Glutamatergic neuron (in vitro differentiated cells): Measurements from ENCODE around the gene FCER1G. TPM values are rescaled to one million over a fixed set of nuclear protein-coding genes. Genes with fewer than 3 reads are reported as not detected.
A peak's percentile ranks its signal among the peaks of the same experiment; 100 is the strongest.

Experiments used
- DNase-seq: peaks from one replicate; pipeline ENCODE4 v3.0.0; 2022
- H3K27ac Mint-ChIP-seq: one replicate; pipeline ENCODE4 v1.8.0; 2020; ENCODE audit warnings: mild to moderate bottlenecking, mixed read lengths, inconsistent platforms; ENCODE audit not compliant: unreplicated experiment
- H3K27me3 Mint-ChIP-seq: one replicate; pipeline ENCODE4 v1.8.0; 2020; ENCODE audit warnings: mild to moderate bottlenecking, moderate library complexity, mixed read lengths, inconsistent platforms; ENCODE audit not compliant: unreplicated experiment
- H3K36me3 Mint-ChIP-seq: one replicate; pipeline ENCODE4 v1.8.0; 2020; ENCODE audit warnings: mild to moderate bottlenecking, mixed read lengths, inconsistent platforms; ENCODE audit not compliant: unreplicated experiment
- H3K4me1 Mint-ChIP-seq: one replicate; pipeline ENCODE4 v1.8.0; 2020; ENCODE audit warnings: mild to moderate bottlenecking, low read depth, mixed read lengths, inconsistent platforms; ENCODE audit not compliant: unreplicated experiment
- H3K4me3 Mint-ChIP-seq: one replicate; pipeline ENCODE4 v1.8.0; 2020; ENCODE audit warnings: mild to moderate bottlenecking, mixed read lengths, inconsistent platforms; ENCODE audit not compliant: unreplicated experiment
- H3K9me3 Mint-ChIP-seq: one replicate; pipeline ENCODE4 v1.8.0; 2020; ENCODE audit warnings: mild to moderate bottlenecking, moderate library complexity, mixed read lengths, inconsistent platforms; ENCODE audit not compliant: unreplicated experiment
- CTCF ChIP-seq: fragments of 200-600 bp; sonication (generic); IDR thresholded peaks from one replicate; pipeline ENCODE4 v1.5.0; 2021; ENCODE audit not compliant: partially characterized antibody, unreplicated experiment
- total RNA-seq: library from RNA; stranded (reverse); fragmentation: NEBNext Ultra II Directional; extraction: Animal tissue kit (Norgen Biotek cat#: 25700); gene quantifications from one replicate; pipeline ENCODE4 v1.2.1, GENCODE V29; 2021; ENCODE audit not compliant: unreplicated experiment

Gene FCER1G
- total RNA-seq, 1 donor from 2014 or later: 1.3 TPM

GRCh38 chr1:161214369-161214768, 726 bp upstream of the FCER1G start:
- H3K9me3 Mint-ChIP-seq: peaks cover 7% of the 10 kb centered on the region
- no peak for DNase-seq
- TF ChIP-seq CTCF: no peak
- H3K27me3 Mint-ChIP-seq: peaks cover 3% of the 10 kb centered on the region
- peaks cover 4% of the 10 kb centered on the region for H3K36me3 Mint-ChIP-seq
- no peaks in the 10 kb centered on the region for H3K4me1 Mint-ChIP-seq
- peak overlapping the region; percentile 23 for H3K27ac Mint-ChIP-seq
- no peak overlapping the region for H3K4me3 Mint-ChIP-seq

- H3K27me3 Mint-ChIP-seq: peaks cover 2% of the 10 kb centered on the region
- peaks cover 4% of the 10 kb centered on the region for H3K36me3 Mint-ChIP-seq
- H3K9me3 Mint-ChIP-seq: peaks cover 7% of the 10 kb centered on the region
- H3K4me3 Mint-ChIP-seq: no peak overlapping the region
- H3K4me1 Mint-ChIP-seq: no peaks in the 10 kb centered on the region
- no peak for DNase-seq
- TF ChIP-seq CTCF: no peak
- H3K27ac Mint-ChIP-seq: no peak overlapping the region
Measured at GRCh38 chr1:161216945-161217712, 2.0 kb downstream of the FCER1G start.

- DNase-seq: no peak
- Mint-ChIP-seq H3K9me3 (peaks cover 5% of the 10 kb centered on the region), H3K4me3 (no peak overlapping the region), H3K27ac (no peak overlapping the region), H3K27me3 (peaks cover 2% of the 10 kb centered on the region), H3K4me1 (no peaks in the 10 kb centered on the region), H3K36me3 (peaks cover 4% of the 10 kb centered on the region)
- TF ChIP-seq CTCF: no peak
Measured at GRCh38 chr1:161217831-161218230, 2.7 kb downstream of the FCER1G start.

- no peak overlapping the region for H3K4me3 Mint-ChIP-seq
- peaks cover 5% of the 10 kb centered on the region for H3K9me3 Mint-ChIP-seq
- no peak overlapping the region for H3K27ac Mint-ChIP-seq
- no peak for TF ChIP-seq CTCF
- H3K4me1 Mint-ChIP-seq: no peaks in the 10 kb centered on the region
- peaks cover 2% of the 10 kb centered on the region for H3K27me3 Mint-ChIP-seq
- DNase-seq: no peak
- H3K36me3 Mint-ChIP-seq: no peaks in the 10 kb centered on the region
Measured at GRCh38 chr1:161218301-161219077, 3.4 kb downstream of the FCER1G start.
